Hepatocyte (in vitro differentiated cells): ENCODE data around the gene ECT2L.

Source experiments
- CTCF ChIP-seq: fragments of 200-600 bp; sonication (generic); IDR thresholded peaks from 2 replicates; pipeline ENCODE4 v1.5.1; 2016; ENCODE audit warnings: antibody characterized with exemption, mild to moderate bottlenecking; ENCODE audit not compliant: poor library complexity
- EZH2 ChIP-seq: fragments of 200-600 bp; sonication (generic); IDR thresholded peaks from 2 replicates; pipeline ENCODE4 v1.6.1; 2016; ENCODE audit warnings: antibody characterized with exemption, mild to moderate bottlenecking, borderline replicate concordance
- EZH2phosphoT487 ChIP-seq: fragments of 200-600 bp; sonication (generic); IDR thresholded peaks from one replicate; pipeline ENCODE4 v1.6.1; 2018; ENCODE audit warnings: antibody characterized with exemption, mild to moderate bottlenecking, low read depth, moderate library complexity; ENCODE audit not compliant: unreplicated experiment, severe bottlenecking

DNA sequence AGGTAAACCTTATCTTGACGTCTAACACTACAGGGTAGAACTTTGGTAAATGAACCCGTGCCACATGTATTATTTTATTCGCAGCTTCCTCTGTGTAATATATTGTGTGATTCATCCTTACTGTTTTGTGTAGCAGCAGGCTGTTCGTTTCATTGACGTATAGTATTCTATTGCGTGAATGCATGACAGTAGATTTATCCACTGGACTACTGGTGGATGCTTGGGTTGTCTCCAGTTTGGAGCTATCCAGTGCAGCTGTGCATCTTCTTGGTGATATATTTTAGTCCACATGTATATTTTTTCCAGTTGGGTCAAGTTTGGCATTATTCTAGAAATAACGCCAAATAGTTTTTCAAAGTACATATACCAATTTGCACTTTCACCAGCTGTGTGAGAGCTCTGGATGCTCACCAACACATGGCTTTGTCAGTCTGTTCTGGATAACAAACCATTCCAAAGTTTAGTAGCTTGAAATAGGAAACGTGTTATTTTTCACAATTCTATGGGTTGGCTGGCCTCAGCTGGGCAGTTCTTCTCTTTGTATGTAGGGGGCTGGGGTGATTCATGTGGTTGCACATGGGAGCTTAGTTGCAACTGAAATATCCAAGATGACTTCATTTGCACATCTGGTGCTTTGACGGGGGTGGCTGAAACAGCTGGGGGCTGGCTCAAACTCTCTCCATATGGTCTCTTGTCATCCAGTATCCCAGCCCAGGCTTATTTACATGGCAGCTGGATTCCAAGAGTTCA, 9.3 kb downstream of the ECT2L start:
- TF ChIP-seq CTCF: no peak
- no peak for TF ChIP-seq EZH2
- no peak for TF ChIP-seq EZH2phosphoT487
